Pancreas (tissue), 10 donors: ENCODE data around the gene TICAM1. TPM values are rescaled to one million over a fixed set of nuclear protein-coding genes. Genes with fewer than 3 reads are reported as not detected.

ENCODE experiments used
- ATAC-seq, 4 donors: fragments of 200-7000 bp; cut with Tn5 transposase; one replicate each; pipeline versions ENCODE4 v1.8.0 to v1.9.1; 2020; ENCODE audit warnings: mild to moderate bottlenecking in 4 of 4, moderate library complexity in 4 of 4
- DNase-seq, 6 donors: peaks; one replicate each; pipeline ENCODE4 v3.0.0-alpha.2; 2020
- FAIRE-seq: peaks from 2 replicates; lab custom pipeline; 2012; peaks lifted over from hg19 to GRCh38; lab: Jason Lieb, UNC
- H3K27ac ChIP-seq, 4 donors: fragments of 200-600 bp; sonication (generic); 1 replicate in 3 of 4; 2 replicates in 1 of 4; pipeline versions ENCODE4 v1.5.0 to v1.8.0; 2020
- H3K27me3 ChIP-seq, 4 donors: fragments of 200-600 bp; one replicate each; pipeline ENCODE4 v1.8.0; 2021
- H3K36me3 ChIP-seq, 3 donors: fragments of 200-600 bp; sonication (generic) in 1 of 3; one replicate each; pipeline versions ENCODE4 v1.5.0 to v1.8.0; 2020 to 2021
- H3K4me1 ChIP-seq, 3 donors: fragments of 200-600 bp; one replicate each; pipeline ENCODE4 v1.8.0; 2021
- H3K4me3 ChIP-seq, 4 donors: fragments of 200-600 bp; sonication (generic) in 2 of 4; one replicate each; pipeline versions ENCODE4 v1.5.0 to v1.8.0; 2020 to 2021
- H3K9me3 ChIP-seq, 4 donors: fragments of 200-600 bp; one replicate each; pipeline ENCODE4 v1.8.0; 2021
- whole genome bisulfite sequencing, 2 donors: extraction: QIAGEN DNeasy Blood & Tissue Kit; methylation state at CpG; one replicate each; pipeline ENCODE4 v1.1.7; 2013; 5-methylcytosine and 5-hydroxymethylcytosine counted together
- intact Hi-C, 3 donors: fragments of 100-400 bp; cut with DNase I; formaldehyde crosslinking; loops; one replicate each; pipeline versions ENCODE4 v1.11.1 to v1.14.2; 2022
- polyA plus RNA-seq, 2 donors: library from polyadenylated mRNA; stranded (reverse); fragments of 200-250 nt; gene quantifications; one replicate each; pipeline ENCODE4 v1.2.3, GENCODE V29; 2013
- total RNA-seq, 6 donors: library from RNA; stranded (reverse); fragmentation: NEBNext Ultra II Directional in 4 of 6; extraction: Animal tissue kit (Norgen Biotek cat#: 25700) in 4 of 6; gene quantifications; one replicate each; pipeline versions ENCODE4 v1.2.1 to v1.2.4, GENCODE V29; 2021 to 2023
- TF ChIP-seq, protein P1 (sequence below), 4 donors: fragments of 200-600 bp; sonication (generic) in 3 of 4; IDR thresholded peaks; one replicate each; pipeline versions ENCODE4 v1.5.0 to v1.8.0; 2021; ENCODE audit warnings: antibody characterized with exemption in 4 of 4
- donor health status: healthy with polysubstance abuse.
- donor health status: DM: no; HTN: no; CAD: no; lungs with moderate emphysema.
- donor health status: DM: no; HTN: no; CAD: no.
- donor health status: control.
- donor health status: control.
- donor health status: Bipolar disorder and iron deficiency.
- donor health status: DM: yes; HTN: yes; CAD: no.
- donor health status: DM: no; HTN: no; CAD: no.
- donor health status: DM: no; HTN: no; CAD: no.
- donor health status: DM: yes; HTN: yes; CAD: no.

Gene TICAM1
- total and polyA plus RNA-seq, 8 donors = 4.9 to 14.1 (median 7.8) TPM

DNA sequence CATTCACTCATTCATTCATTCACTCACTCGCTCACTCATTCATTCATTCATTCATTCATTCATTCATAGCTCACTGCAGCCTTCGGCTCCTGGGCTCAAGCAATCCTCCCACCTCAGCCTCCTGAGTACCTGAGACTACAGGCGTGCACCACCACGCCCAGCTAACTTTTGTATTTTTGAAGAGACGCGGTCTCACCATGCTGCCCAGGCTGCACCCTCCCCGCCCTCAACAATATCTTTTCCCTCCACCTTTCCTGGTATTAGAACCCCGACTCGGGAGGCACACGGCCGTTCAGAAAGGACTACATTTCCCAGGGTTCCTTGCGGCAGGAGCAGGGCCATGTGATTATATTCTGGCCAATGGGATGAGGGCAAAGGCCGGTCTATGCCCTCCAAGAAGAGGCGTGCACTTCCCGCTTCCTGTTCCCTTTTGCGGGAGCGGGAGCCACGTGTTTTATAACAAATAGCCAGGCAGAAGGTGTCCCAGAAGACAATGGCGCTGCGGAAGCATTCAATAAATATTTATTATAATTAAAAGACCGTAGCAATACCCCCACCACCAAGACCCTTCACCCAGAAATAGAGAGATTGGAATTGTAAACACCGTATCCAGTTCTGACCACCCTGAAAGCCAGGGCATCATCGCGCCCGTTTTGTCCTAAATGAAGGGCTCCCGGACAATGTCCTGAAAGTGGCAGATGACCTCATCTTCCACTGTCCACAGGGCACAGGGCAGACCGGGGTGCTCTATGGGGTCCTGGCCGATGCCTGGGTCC lies 15.9 kb downstream of the TICAM1 start:
- FAIRE-seq (peak; percentile 81), DNase-seq (peak; percentile 80 to 92 (median 86)), ATAC-seq (peak; percentile 89 to 96 (median 93))
- WGBS, 2 donors = 28 to 32% methylated on average over 28 of the region's 28 CpGs
- Histone ChIP-seq H3K27me3 (no peaks in the 10 kb centered on the region), H3K36me3 (peaks cover 0 to 4% (median 0%) of the 10 kb centered on the region in 3 donors), H3K4me3 (peak overlapping the region in 2 of 4 donors; percentile 5 to 27), H3K27ac (no peak overlapping the region), H3K4me1 (peaks cover 0 to 9% (median 0%) of the 10 kb centered on the region in 3 donors), H3K9me3 (no peaks in the 10 kb centered on the region)
- TF ChIP-seq, protein P1, sequence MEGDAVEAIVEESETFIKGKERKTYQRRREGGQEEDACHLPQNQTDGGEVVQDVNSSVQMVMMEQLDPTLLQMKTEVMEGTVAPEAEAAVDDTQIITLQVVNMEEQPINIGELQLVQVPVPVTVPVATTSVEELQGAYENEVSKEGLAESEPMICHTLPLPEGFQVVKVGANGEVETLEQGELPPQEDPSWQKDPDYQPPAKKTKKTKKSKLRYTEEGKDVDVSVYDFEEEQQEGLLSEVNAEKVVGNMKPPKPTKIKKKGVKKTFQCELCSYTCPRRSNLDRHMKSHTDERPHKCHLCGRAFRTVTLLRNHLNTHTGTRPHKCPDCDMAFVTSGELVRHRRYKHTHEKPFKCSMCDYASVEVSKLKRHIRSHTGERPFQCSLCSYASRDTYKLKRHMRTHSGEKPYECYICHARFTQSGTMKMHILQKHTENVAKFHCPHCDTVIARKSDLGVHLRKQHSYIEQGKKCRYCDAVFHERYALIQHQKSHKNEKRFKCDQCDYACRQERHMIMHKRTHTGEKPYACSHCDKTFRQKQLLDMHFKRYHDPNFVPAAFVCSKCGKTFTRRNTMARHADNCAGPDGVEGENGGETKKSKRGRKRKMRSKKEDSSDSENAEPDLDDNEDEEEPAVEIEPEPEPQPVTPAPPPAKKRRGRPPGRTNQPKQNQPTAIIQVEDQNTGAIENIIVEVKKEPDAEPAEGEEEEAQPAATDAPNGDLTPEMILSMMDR (IDR thresholded peaks at IDR 0.05) = no peak
- intact Hi-C loops = loop anchor here in 2 of 3 donors (10.0 kb wide), 2 partner anchors 209 to 219 kb away; no protein-coding TSS in a partner anchor

DNA sequence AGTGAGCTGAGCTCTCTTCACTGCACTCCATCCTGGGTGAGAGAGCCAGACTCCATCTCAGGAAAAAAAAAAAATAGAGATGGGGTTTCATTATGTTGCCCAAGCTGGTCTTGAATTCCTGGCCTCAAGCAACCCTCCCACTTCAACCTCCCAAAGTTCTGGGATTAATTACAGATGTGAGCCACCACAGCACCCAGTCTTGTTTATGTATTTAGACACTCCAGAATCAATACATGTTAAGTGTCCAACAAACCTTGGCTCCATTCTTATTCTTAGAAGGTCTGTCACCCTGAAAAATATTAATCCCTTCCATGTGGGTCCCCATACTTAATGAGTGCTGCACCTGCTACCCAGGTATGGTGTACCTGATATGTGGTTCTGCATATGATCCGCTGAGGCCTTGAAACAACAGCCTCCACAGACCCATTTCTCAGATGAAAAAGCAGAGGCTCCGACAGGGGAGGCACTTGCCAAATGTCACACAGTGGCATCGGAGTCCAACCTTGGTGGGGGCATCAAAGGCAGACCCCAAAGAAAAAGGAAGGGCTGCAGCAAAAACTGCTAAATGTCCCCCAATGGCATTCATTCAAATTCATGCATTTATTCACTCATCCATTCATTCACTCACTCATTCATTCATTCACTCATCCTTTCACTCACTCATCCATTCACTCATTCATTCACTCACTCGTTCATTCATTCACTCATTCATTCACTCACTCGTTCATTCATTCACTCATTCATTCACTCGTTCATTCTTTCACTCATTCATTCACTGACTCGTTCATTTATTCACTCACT lies 16.7 kb downstream of the TICAM1 start:
- 55 to 64% methylated on average over 7 of the region's 7 CpGs for WGBS, 2 donors
- peak in 1 of 4 donors; percentile 1 for ATAC-seq
- H3K4me1 ChIP-seq = peaks cover 0 to 9% (median 0%) of the 10 kb centered on the region in 3 donors
- H3K36me3 ChIP-seq = peaks cover 0 to 4% (median 0%) of the 10 kb centered on the region in 3 donors
- no peaks in the 10 kb centered on the region for H3K27me3 ChIP-seq
- no peak for DNase-seq
- no peak for FAIRE-seq
- intact Hi-C loops = loop anchor here in 2 of 3 donors (5.0 to 10.0 kb wide), 4 partner anchors 37 to 220 kb away; no protein-coding TSS in a partner anchor
- TF ChIP-seq, protein P1 (IDR thresholded peaks at IDR 0.05) = no peak
- no peak overlapping the region for H3K27ac ChIP-seq
- H3K4me3 ChIP-seq = peak overlapping the region in 1 of 4 donors; percentile 27
- H3K9me3 ChIP-seq = no peaks in the 10 kb centered on the region

DNA sequence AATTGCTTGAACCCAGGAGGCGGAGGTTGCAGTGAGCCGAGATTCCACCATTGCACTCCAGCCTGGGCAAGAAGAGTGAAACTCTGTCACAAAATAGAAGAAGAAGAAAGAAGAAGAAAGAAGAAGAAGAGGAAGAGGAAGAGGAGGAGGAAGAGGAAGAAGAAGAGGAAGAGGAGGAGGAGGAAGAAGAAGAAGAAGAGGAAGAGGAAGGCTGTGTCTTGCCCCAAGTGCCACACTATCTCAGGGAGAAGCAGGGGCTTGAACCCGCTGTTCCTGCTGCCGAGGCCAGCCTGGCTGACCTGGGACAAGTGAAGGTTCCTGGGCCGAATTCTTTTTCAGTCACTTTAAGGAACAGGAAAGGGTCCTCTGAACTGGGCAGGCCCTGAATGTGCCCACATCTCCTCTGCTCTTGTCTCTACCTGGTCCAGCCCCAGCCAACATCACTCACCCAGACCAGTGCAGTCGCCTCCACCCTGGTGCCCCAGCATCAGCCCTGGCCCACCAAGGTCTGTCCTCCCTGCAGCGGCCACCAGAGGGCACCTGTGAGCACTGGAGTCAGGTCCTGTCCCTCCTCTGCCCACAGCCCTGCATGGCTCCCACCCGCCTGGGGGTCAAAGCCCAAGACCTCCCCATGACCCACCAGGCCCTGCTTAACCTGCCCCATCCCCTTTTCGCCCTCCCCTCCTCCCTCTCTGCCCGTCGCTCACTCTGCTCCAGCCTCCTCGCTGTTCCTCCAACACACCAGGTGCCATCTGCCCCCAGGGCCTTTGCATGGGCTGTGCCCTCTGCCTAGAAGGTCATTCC lies 20.0 kb downstream of the TICAM1 start:
- Histone ChIP-seq H3K36me3 (peaks cover 0 to under 1% (median 0%) of the 10 kb centered on the region in 3 donors), H3K4me1 (peaks cover 0 to 9% (median 0%) of the 10 kb centered on the region in 3 donors), H3K27me3 (no peaks in the 10 kb centered on the region), H3K9me3 (no peaks in the 10 kb centered on the region), H3K27ac (no peak overlapping the region), H3K4me3 (no peak overlapping the region)
- TF ChIP-seq, protein P1 (IDR thresholded peaks at IDR 0.05) = peak; percentile 79 to 89 (median 85)
- DNase-seq (peak; percentile 69 to 99 (median 87)), ATAC-seq (peak; percentile 53 to 72 (median 64)), FAIRE-seq (no peak)
- intact Hi-C loops = loop anchor here in 2 of 3 donors (5.0 to 10.0 kb wide), 4 partner anchors 41 to 223 kb away; no protein-coding TSS in a partner anchor
- WGBS, 2 donors = 58 to 62% methylated on average over 11 to 12 of the region's 12 CpGs

DNA sequence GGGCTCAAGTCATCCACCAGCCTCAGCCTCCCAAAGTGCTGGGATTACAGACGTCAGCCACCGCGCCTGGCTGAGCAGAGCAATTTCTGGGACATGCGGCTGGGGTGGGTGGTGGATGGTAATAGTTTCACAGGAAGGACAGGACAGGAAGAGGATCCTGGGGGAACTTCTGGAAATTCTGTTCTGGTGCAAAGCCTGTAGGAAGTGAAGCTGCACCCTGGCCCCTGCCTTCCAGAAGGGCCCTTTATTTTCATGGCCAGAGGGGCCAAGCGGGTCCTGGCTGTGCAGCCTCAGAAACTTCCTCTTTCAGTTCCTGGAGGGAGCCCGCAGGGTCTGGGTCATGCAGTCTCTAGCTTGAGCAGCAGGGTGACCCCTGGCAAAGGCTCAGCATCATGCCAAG lies 24.3 kb downstream of the TICAM1 start:
- Histone ChIP-seq H3K27me3 (no peaks in the 10 kb centered on the region), H3K4me3 (no peak overlapping the region), H3K4me1 (no peaks in the 10 kb centered on the region), H3K9me3 (no peaks in the 10 kb centered on the region), H3K27ac (peak overlapping the region in 1 of 4 donors; percentile 21), H3K36me3 (no peaks in the 10 kb centered on the region)
- WGBS, 2 donors = 80 to 88% methylated on average over 6 of the region's 6 CpGs
- TF ChIP-seq, protein P1 (IDR thresholded peaks at IDR 0.05) = no peak
- intact Hi-C loops = loop anchor here in 1 of 3 donors (10.0 kb wide), 1 partner anchor 48 kb away; no protein-coding TSS in a partner anchor
- peak in 2 of 4 donors; percentile 19 to 48 for ATAC-seq
- DNase-seq = peak in 1 of 6 donors; percentile 52
- FAIRE-seq = no peak
